Measurements from ENCODE around the gene CHCHD6. TPM values are rescaled to one million over a fixed set of nuclear protein-coding genes. Genes with fewer than 3 reads are reported as not detected.

Gene CHCHD6
- total RNA-seq, 3 donors from 2014 or later (not counting 1 experiment from before 2014, with no cell fraction given), result 5.3 to 9.9 (median 8.3) TPM

GRCh38 chr3:126716057-126716456 lies 12.0 kb downstream of the CHCHD6 start:
- peaks cover 13 to 20% of the 10 kb centered on the region in 2 donors for H3K4me1 Mint-ChIP-seq
- no peaks in the 10 kb centered on the region for H3K36me3 Mint-ChIP-seq
- H3K4me3 Mint-ChIP-seq, result no peak overlapping the region
- WGBS (ENCODE audit: insufficient coverage), result 82% methylated on average over 7 of the region's 7 CpGs
- ATAC-seq (no peak), DNase-seq (no peak)
- no peaks in the 10 kb centered on the region for H3K27me3 Mint-ChIP-seq (ENCODE audit: low read depth in 2 of 2)
- Histone ChIP-seq H3K9me3 (ENCODE audit: control insufficient read depth, insufficient read depth, low read length) (no peaks in the 10 kb centered on the region), H3K27me3 (ENCODE audit: control insufficient read depth, insufficient read depth, low read length) (no peaks in the 10 kb centered on the region), H3K36me3 (ENCODE audit: control insufficient read depth, insufficient read depth, low read length) (no peaks in the 10 kb centered on the region), H3K4me1 (ENCODE audit: control insufficient read depth, insufficient read depth, low read length) (no peaks in the 10 kb centered on the region), H3K4me3 (ENCODE audit: low read length) (no peak overlapping the region), H3K27ac (ENCODE audit: low read length) (no peak overlapping the region)
- TF ChIP-seq CTCF (IDR thresholded peaks at IDR 0.05), result no peak
- intact Hi-C loops (cut with micrococcal nuclease), result no loop called here
- H3K27ac Mint-ChIP-seq, result no peak overlapping the region
- H3K9me3 Mint-ChIP-seq, result no peaks in the 10 kb centered on the region

- Mint-ChIP-seq H3K4me3 (no peak overlapping the region), H3K27ac (no peak overlapping the region), H3K27me3 (ENCODE audit: low read depth in 2 of 2) (no peaks in the 10 kb centered on the region), H3K36me3 (no peaks in the 10 kb centered on the region), H3K9me3 (no peaks in the 10 kb centered on the region), H3K4me1 (peaks cover 13 to 24% of the 10 kb centered on the region in 2 donors)
- WGBS (ENCODE audit: insufficient coverage), result 92% methylated on average over 20 of the region's 20 CpGs
- H3K9me3 ChIP-seq (ENCODE audit: control insufficient read depth, insufficient read depth, low read length), result no peaks in the 10 kb centered on the region
- no peak for TF ChIP-seq CTCF (IDR thresholded peaks at IDR 0.05)
- DNase-seq (no peak), ATAC-seq (no peak)
- no peak overlapping the region for H3K27ac ChIP-seq (ENCODE audit: low read length)
- intact Hi-C loops (cut with micrococcal nuclease), result no loop called here
- no peak overlapping the region for H3K4me3 ChIP-seq (ENCODE audit: low read length)
- no peaks in the 10 kb centered on the region for H3K36me3 ChIP-seq (ENCODE audit: control insufficient read depth, insufficient read depth, low read length)
- no peaks in the 10 kb centered on the region for H3K4me1 ChIP-seq (ENCODE audit: control insufficient read depth, insufficient read depth, low read length)
- H3K27me3 ChIP-seq (ENCODE audit: control insufficient read depth, insufficient read depth, low read length), result no peaks in the 10 kb centered on the region
These were observed 14.8 kb downstream of the CHCHD6 start for GRCh38 chr3:126718561-126719445.

- Histone ChIP-seq H3K27ac (ENCODE audit: low read length) (no peak overlapping the region), H3K4me1 (ENCODE audit: control insufficient read depth, insufficient read depth, low read length) (no peaks in the 10 kb centered on the region), H3K27me3 (ENCODE audit: control insufficient read depth, insufficient read depth, low read length) (no peaks in the 10 kb centered on the region), H3K36me3 (ENCODE audit: control insufficient read depth, insufficient read depth, low read length) (no peaks in the 10 kb centered on the region), H3K9me3 (ENCODE audit: control insufficient read depth, insufficient read depth, low read length) (no peaks in the 10 kb centered on the region), H3K4me3 (ENCODE audit: low read length) (no peak overlapping the region)
- no peak for TF ChIP-seq CTCF (IDR thresholded peaks at IDR 0.05)
- H3K9me3 Mint-ChIP-seq, result no peaks in the 10 kb centered on the region
- DNase-seq (no peak), ATAC-seq (no peak)
- H3K4me1 Mint-ChIP-seq, result peaks cover 10 to 20% of the 10 kb centered on the region in 2 donors
- intact Hi-C loops (cut with micrococcal nuclease), result no loop called here
- H3K27me3 Mint-ChIP-seq (ENCODE audit: low read depth in 2 of 2), result no peaks in the 10 kb centered on the region
- H3K4me3 Mint-ChIP-seq, result no peak overlapping the region
- WGBS (ENCODE audit: insufficient coverage), result 89% methylated on average over 5 of the region's 5 CpGs
- no peaks in the 10 kb centered on the region for H3K36me3 Mint-ChIP-seq
- no peak overlapping the region for H3K27ac Mint-ChIP-seq
These were observed 16.6 kb downstream of the CHCHD6 start for GRCh38 chr3:126720596-126720995.
